Activated CD4-positive, alpha-beta T cell treated with anti-CD3 and anti-CD28 coated beads for 48 hours (primary cell): ENCODE data around the gene PANK4.
A peak's percentile ranks its signal among the peaks of the same experiment; 100 is the strongest.
"Not testable (repeated sequence)": the region's sequence is repeated elsewhere in the genome, so short reads cannot be mapped to it uniquely, and the experiment has no call there.

Experiments used
- DNase-seq: peaks from one replicate; pipeline ENCODE4 v3.0.0-alpha.2; 2020

The PANK4 gene

GRCh38 chr1:2558420-2558819 lies 32.0 kb upstream of the PANK4 start:
- DNase-seq, result no peak

- no peak for DNase-seq
Measured at GRCh38 chr1:2557482-2558400, 31.3 kb upstream of the PANK4 start.

- peak; percentile 49 for DNase-seq
Measured at GRCh38 chr1:2556678-2557481, 30.5 kb upstream of the PANK4 start.

GRCh38 chr1:2556277-2556677 lies 29.9 kb upstream of the PANK4 start, which contains the start of gene TNFRSF14:
TNFRSF14 (plus strand) TSS chr1:2556371; CDS start chr1:2556665, 294 bp downstream.
- DNase-seq, result peak; percentile 79

- DNase-seq, result peak; percentile 89
Measured at GRCh38 chr1:2555634-2556276, 29.4 kb upstream of the PANK4 start.

- peak; percentile 61 for DNase-seq
Measured at GRCh38 chr1:2554621-2555387, 28.4 kb upstream of the PANK4 start.

GRCh38 chr1:2553871-2554620 lies 27.6 kb upstream of the PANK4 start:
- DNase-seq, result no peak

GRCh38 chr1:2553076-2553475 lies 26.7 kb upstream of the PANK4 start:
- not testable (repeated sequence) for DNase-seq

GRCh38 chr1:2552189-2552588 lies 25.8 kb upstream of the PANK4 start:
- DNase-seq, result no peak

GRCh38 chr1:2551544-2551943 lies 25.1 kb upstream of the PANK4 start:
- DNase-seq, result not testable (repeated sequence)

- DNase-seq, result not testable (repeated sequence)
Measured at GRCh38 chr1:2550309-2550861, 24.0 kb upstream of the PANK4 start.

GRCh38 chr1:2549367-2550029 lies 23.1 kb upstream of the PANK4 start:
- DNase-seq, result not testable (repeated sequence)

GRCh38 chr1:2548068-2548589 lies 21.7 kb upstream of the PANK4 start:
- DNase-seq, result peak; percentile 90

GRCh38 chr1:2547210-2548067 lies 21.0 kb upstream of the PANK4 start:
- peak; percentile 77 for DNase-seq

GRCh38 chr1:2546515-2547209 lies 20.3 kb upstream of the PANK4 start:
- DNase-seq, result peak; percentile 91

GRCh38 chr1:2545754-2546514 lies 19.5 kb upstream of the PANK4 start:
- DNase-seq, result peak; percentile 88

GRCh38 chr1:2544875-2545640 lies 18.7 kb upstream of the PANK4 start:
- DNase-seq, result no peak
